BE2C (cell line): ENCODE results near the gene PHEX.

Experiments
- DNase-seq: peaks from one replicate; pipeline ENCODE4 v3.0.0-alpha.2; 2020
- H3K27me3 ChIP-seq: fragments of 250-450 bp; sonication (Bioruptor Pico); 2 replicates; pipeline ENCODE4 v1.5.1; 2020; ENCODE audit warnings: mild to moderate bottlenecking
- H3K36me3 ChIP-seq: fragments of 250-450 bp; sonication (Bioruptor Pico); 2 replicates; pipeline ENCODE4 v1.5.1; 2020; ENCODE audit warnings: mild to moderate bottlenecking
- H3K4me1 ChIP-seq: fragments of 250-450 bp; sonication (Bioruptor Pico); 2 replicates; pipeline ENCODE4 v1.5.1; 2020
- H3K4me3 ChIP-seq: 2 replicates; pipeline ENCODE4 v1.5.1; 2011; ENCODE audit warnings: low read depth, low read length
- H3K9me3 ChIP-seq: fragments of 250-450 bp; sonication (Bioruptor Pico); 2 replicates; pipeline ENCODE4 v1.5.1; 2020
- CTCF ChIP-seq: IDR thresholded peaks from 2 replicates; pipeline ENCODE4 v1.5.1; 2012; ENCODE audit warnings: mild to moderate bottlenecking, low read depth, low read length

Gene PHEX

GRCh38 chrX:22246620-22247019 lies 214.5 kb downstream of the PHEX start:
- H3K4me1 ChIP-seq: no peaks in the 10 kb centered on the region
- TF ChIP-seq CTCF: no peak
- H3K9me3 ChIP-seq: no peaks in the 10 kb centered on the region
- no peak for DNase-seq
- H3K27me3 ChIP-seq: no peaks in the 10 kb centered on the region
- H3K4me3 ChIP-seq: no peak overlapping the region
- no peaks in the 10 kb centered on the region for H3K36me3 ChIP-seq

- Histone ChIP-seq H3K9me3 (no peaks in the 10 kb centered on the region), H3K4me1 (no peaks in the 10 kb centered on the region), H3K36me3 (no peaks in the 10 kb centered on the region), H3K4me3 (no peak overlapping the region), H3K27me3 (no peaks in the 10 kb centered on the region)
- no peak for TF ChIP-seq CTCF
- DNase-seq: no peak
Observed at GRCh38 chrX:22247169-22247568, 215.0 kb downstream of the PHEX start.

- no peaks in the 10 kb centered on the region for H3K9me3 ChIP-seq
- H3K4me1 ChIP-seq: no peaks in the 10 kb centered on the region
- no peak for DNase-seq
- no peak overlapping the region for H3K4me3 ChIP-seq
- H3K27me3 ChIP-seq: no peaks in the 10 kb centered on the region
- no peak for TF ChIP-seq CTCF
- no peaks in the 10 kb centered on the region for H3K36me3 ChIP-seq
Observed at GRCh38 chrX:22248401-22248800, 216.3 kb downstream of the PHEX start.

GRCh38 chrX:22249371-22249770 lies 217.2 kb downstream of the PHEX start:
- no peak for TF ChIP-seq CTCF
- Histone ChIP-seq H3K36me3 (no peaks in the 10 kb centered on the region), H3K4me3 (no peak overlapping the region), H3K4me1 (no peaks in the 10 kb centered on the region), H3K9me3 (no peaks in the 10 kb centered on the region), H3K27me3 (no peaks in the 10 kb centered on the region)
- no peak for DNase-seq

- DNase-seq: no peak
- H3K4me1 ChIP-seq: no peaks in the 10 kb centered on the region
- H3K36me3 ChIP-seq: no peaks in the 10 kb centered on the region
- no peaks in the 10 kb centered on the region for H3K9me3 ChIP-seq
- TF ChIP-seq CTCF: no peak
- H3K27me3 ChIP-seq: no peaks in the 10 kb centered on the region
- no peak overlapping the region for H3K4me3 ChIP-seq
Observed at GRCh38 chrX:22268706-22269105, 236.6 kb downstream of the PHEX start.

GRCh38 chrX:22272613-22273012 lies 240.5 kb downstream of the PHEX start, which contains the start of gene CBLL2:
Gene CBLL2, plus strand, starts transcription at chrX:22272913. Its CDS starts 79 bp downstream, at chrX:22272992.
- Histone ChIP-seq H3K27me3 (no peaks in the 10 kb centered on the region), H3K9me3 (no peaks in the 10 kb centered on the region), H3K4me1 (no peaks in the 10 kb centered on the region), H3K36me3 (no peaks in the 10 kb centered on the region), H3K4me3 (no peak within 1 kb of the TSS)
- DNase-seq: no peak
- TF ChIP-seq CTCF: no peak
